Prostate gland (tissue), 2 donors: Measurements from ENCODE around the gene PDE6C.

Experiments used
- POLR2A ChIP-seq: fragments of 450-650 bp; IDR thresholded peaks from one replicate; pipeline ENCODE4 v1.6.1; 2016; ENCODE audit warnings: antibody characterized with exemption, mild to moderate bottlenecking
- POLR2AphosphoS5 ChIP-seq: sonication (generic); formaldehyde crosslinking; IDR thresholded peaks from one replicate; pipeline ENCODE4 v1.6.1; 2017; ENCODE audit warnings: antibody characterized with exemption
- TF ChIP-seq, protein P1 (sequence below), 4 experiments: fragments of 200-600 bp in 2 of 4; fragments of 450-650 bp in 2 of 4; sonication (generic) in 2 of 4; IDR thresholded peaks; 1 replicate in 3 of 4; 2 replicates in 1 of 4; pipeline ENCODE4 v1.5.1; 2016 to 2019; ENCODE audit warnings: antibody characterized with exemption in 4 of 4, mild to moderate bottlenecking in 2 of 4, moderate library complexity in 2 of 4

DNA sequence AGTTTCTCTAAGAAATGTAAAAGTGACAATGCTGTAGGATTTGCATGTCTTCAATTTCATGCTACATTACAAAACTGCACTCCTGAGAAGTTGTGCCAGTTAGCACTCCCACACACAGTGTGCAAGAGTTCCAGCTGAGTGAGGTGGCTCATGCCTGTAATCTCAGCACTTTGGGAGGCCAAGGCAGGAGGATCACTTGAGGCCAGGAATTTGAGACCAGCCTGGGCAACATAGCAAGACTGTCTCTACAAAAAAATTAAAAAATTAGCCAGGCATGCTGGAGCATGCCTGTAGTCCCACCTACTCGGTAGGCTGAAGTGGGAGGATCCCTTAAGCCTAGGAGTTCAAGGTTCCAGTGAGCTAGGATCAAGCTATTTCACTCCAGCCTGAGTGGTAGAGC, 45.4 kb downstream of the PDE6C start:
- no peak for TF ChIP-seq POLR2A
- TF ChIP-seq, protein P1, sequence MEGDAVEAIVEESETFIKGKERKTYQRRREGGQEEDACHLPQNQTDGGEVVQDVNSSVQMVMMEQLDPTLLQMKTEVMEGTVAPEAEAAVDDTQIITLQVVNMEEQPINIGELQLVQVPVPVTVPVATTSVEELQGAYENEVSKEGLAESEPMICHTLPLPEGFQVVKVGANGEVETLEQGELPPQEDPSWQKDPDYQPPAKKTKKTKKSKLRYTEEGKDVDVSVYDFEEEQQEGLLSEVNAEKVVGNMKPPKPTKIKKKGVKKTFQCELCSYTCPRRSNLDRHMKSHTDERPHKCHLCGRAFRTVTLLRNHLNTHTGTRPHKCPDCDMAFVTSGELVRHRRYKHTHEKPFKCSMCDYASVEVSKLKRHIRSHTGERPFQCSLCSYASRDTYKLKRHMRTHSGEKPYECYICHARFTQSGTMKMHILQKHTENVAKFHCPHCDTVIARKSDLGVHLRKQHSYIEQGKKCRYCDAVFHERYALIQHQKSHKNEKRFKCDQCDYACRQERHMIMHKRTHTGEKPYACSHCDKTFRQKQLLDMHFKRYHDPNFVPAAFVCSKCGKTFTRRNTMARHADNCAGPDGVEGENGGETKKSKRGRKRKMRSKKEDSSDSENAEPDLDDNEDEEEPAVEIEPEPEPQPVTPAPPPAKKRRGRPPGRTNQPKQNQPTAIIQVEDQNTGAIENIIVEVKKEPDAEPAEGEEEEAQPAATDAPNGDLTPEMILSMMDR (IDR thresholded peaks at IDR 0.05) = no peak
- no peak for TF ChIP-seq POLR2AphosphoS5
